Measurements from ENCODE around the gene PUM1. TPM values are rescaled to one million over a fixed set of nuclear protein-coding genes. Genes with fewer than 3 reads are reported as not detected.

Gene PUM1
- total RNA-seq, 1 donor, result 61.1 TPM

- no peak for TF ChIP-seq CTCF (IDR thresholded peaks at IDR 0.05; ENCODE audit: insufficient read depth, low read length)
- DNase-seq (ENCODE audit: low read depth), result peak; percentile 22
- H3K4me3 ChIP-seq (ENCODE audit: low read depth, low read length), result no peak overlapping the region
Measured at GRCh38 chr1:31027693-31028526, 37.6 kb downstream of the PUM1 start.

GRCh38 chr1:31022259-31022658 lies 43.3 kb downstream of the PUM1 start:
- H3K4me3 ChIP-seq (ENCODE audit: low read depth, low read length), result no peak overlapping the region
- TF ChIP-seq CTCF (IDR thresholded peaks at IDR 0.05; ENCODE audit: insufficient read depth, low read length), result no peak
- DNase-seq (ENCODE audit: low read depth), result no peak

- no peak overlapping the region for H3K4me3 ChIP-seq (ENCODE audit: low read depth, low read length)
- TF ChIP-seq CTCF (IDR thresholded peaks at IDR 0.05; ENCODE audit: insufficient read depth, low read length), result no peak
- no peak for DNase-seq (ENCODE audit: low read depth)
Measured at GRCh38 chr1:31020007-31020790, 45.3 kb downstream of the PUM1 start.

DNA sequence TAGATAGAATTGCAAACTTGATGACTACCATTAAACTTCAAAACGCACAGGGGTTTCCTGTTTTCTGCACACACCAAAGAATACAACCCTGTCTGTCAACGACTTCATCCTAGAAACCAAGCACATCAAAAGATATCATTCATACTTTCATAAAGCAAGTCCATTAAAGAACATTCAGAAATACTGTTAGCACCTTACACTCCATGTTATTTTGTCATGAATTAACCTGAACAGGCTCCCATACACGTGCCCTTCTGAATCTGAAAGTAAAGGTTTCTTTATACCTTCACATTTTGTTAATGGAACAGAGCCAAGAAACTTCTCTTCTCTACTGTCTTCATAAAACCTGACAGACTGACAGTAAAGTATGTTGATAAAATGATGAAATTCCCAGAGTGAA lies 46.1 kb downstream of the PUM1 start:
- TF ChIP-seq CTCF (IDR thresholded peaks at IDR 0.05; ENCODE audit: insufficient read depth, low read length), result no peak
- H3K4me3 ChIP-seq (ENCODE audit: low read depth, low read length), result no peak overlapping the region
- no peak for DNase-seq (ENCODE audit: low read depth)

GRCh38 chr1:31016868-31017267 lies 48.6 kb downstream of the PUM1 start:
- no peak for TF ChIP-seq CTCF (IDR thresholded peaks at IDR 0.05; ENCODE audit: insufficient read depth, low read length)
- DNase-seq (ENCODE audit: low read depth), result no peak
- no peak overlapping the region for H3K4me3 ChIP-seq (ENCODE audit: low read depth, low read length)

DNA sequence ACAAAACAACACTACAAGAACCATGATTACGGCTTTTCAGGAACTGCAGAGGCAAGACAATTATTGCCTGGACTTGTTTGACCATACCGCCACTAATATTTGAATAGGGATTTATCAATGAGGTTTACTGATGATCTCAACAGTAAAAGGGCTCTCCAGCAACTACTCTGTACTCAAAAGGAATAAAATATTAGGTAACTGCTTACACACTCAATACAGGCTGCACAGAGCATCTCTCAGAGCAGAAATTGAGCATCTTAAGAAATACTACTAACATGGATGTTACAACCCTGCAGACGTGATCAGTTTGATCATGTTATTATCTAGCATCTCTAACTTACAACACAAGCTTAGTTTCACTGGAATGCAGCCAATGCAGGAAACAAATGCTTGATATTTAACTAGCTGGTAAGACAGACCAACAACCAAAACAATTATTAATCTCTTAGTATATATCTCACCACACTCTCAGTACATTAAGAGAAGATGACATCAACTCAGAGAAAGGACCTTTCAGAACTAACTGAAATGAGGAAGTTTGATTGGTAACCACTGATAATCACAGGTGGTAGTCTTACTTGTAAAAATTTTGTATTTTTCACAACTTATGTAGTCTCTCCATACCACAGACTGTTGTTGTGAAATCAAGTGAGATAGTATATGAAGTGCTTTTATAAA lies 52.2 kb downstream of the PUM1 start:
- DNase-seq (ENCODE audit: low read depth), result peak; percentile 43
- H3K4me3 ChIP-seq (ENCODE audit: low read depth, low read length), result no peak overlapping the region
- TF ChIP-seq CTCF (IDR thresholded peaks at IDR 0.05; ENCODE audit: insufficient read depth, low read length), result no peak
